GM21723 (cell line): Measurements from ENCODE around the gene ANK3.
"Not testable (repeated sequence)": the region's sequence is repeated elsewhere in the genome, so short reads cannot be mapped to it uniquely, and the experiment has no call there.

Source experiments
- ATAC-seq: cut with Tn5 transposase; IDR thresholded peaks from one replicate; pipeline ENCODE4 v1.9.1; 2021; ENCODE audit warnings: mild to moderate bottlenecking, moderate library complexity; ENCODE audit not compliant: unreplicated experiment

ANK3 gene

DNA sequence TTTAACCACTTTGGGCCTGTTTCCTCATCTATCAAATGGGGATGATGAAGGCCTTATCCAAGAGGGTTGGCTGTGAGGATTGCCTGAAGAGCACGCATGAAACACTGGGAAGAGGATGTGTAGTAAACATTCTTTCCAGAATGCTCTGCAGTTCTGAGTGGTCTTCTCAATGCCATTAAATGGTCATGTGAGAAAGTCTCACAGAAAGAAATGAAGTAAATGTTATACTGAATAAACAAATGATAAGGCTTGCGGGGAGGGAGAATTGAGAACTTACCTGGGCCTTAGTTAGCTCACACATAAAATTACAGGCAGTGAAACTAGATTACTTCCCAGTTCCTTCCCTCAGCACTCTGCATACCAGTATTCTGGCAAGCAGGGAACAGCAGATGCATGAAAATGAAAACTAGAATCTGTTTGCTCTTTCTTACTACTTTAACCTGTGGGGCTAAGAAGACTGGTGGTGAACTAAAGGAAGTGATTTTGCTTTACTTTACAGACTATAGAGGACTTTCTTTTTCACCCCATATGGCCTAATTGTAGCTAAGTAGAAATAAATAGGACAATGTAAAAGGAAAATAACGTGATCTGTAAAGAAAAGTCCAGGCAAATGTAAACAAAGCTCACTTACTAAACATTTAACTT is 348.1 kb downstream of the ANK3 start:
- ATAC-seq = no peak

DNA sequence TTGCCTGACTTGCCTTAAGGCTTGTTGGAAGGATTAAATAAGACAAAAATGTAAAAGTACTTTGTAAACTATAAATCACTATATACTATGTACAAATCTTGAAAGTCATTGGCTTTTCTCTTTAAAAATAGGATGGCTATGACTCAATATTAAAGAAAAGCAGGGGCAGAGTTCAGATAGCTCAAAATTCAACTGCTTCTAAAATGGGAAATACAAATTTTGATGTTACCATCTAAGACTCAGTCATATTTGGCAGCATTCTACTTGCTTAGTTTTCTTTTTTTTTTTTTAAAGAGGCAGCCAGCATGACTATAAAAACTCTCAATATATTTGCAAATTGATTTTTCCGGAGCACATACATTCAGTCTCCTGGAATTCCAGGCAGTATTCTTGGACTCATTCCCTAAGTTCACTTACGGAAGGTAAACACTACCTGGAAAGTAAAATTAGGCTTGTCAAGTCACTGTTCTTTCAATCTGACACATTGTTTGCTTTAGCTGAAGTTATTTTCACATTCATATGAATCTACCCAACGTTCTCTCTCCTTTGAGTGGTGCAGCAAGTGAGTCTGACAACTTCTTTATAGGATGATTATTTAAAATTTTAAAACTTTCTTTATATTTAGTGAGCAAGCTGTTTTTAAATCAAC is 349.5 kb downstream of the ANK3 start:
- no peak for ATAC-seq

GRCh38 chr10:60035984-60036383 is 353.7 kb downstream of the ANK3 start:
- no peak for ATAC-seq

DNA sequence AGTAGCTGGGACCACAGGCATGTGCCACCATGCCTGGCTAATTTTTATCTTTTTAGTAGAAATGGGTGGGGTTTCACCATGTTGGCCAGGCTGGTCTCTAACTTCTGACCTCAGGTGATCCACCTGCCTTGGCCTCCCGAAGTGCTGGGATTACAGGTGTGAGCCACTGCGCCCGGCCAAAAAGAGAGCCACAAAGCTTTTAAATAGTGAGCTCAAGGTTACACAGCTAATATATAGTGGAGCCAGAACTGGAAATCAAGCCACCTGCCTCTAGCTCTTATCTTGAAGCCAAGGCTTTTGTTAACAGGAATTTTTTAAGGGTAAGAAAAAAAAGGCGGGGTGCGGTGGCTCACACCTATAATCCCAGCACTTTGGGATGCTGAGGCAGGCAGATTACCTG is 354.3 kb downstream of the ANK3 start:
- ATAC-seq = not testable (repeated sequence)

DNA sequence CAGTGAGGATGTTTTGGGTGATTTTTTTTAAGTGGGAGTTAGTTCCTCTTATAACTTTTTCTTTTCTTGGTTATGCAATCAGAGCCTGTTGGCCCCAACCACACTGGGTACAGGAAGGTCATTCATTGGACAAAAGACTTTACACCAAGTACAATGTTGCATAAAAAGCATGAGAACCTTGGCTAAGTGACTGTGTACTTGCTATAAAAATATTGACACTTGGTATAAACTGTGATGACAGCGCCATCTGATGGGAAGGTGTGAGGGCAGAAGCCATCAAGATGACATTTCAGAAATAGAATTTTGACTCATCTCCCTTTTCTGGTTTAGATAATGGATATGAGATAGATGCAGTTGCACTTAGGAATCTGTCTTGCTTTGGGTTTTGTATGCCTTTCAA is 357.0 kb downstream of the ANK3 start:
- peak; percentile 55 for ATAC-seq

- peak; percentile 70 for ATAC-seq
Observed at GRCh38 chr10:60031664-60032063, 358.0 kb downstream of the ANK3 start.

GRCh38 chr10:60031183-60031582 is 358.5 kb downstream of the ANK3 start:
- no peak for ATAC-seq

GRCh38 chr10:60029475-60029874 is 360.2 kb downstream of the ANK3 start:
- ATAC-seq = no peak

GRCh38 chr10:60028081-60028480 is 361.6 kb downstream of the ANK3 start:
- ATAC-seq = no peak

DNA sequence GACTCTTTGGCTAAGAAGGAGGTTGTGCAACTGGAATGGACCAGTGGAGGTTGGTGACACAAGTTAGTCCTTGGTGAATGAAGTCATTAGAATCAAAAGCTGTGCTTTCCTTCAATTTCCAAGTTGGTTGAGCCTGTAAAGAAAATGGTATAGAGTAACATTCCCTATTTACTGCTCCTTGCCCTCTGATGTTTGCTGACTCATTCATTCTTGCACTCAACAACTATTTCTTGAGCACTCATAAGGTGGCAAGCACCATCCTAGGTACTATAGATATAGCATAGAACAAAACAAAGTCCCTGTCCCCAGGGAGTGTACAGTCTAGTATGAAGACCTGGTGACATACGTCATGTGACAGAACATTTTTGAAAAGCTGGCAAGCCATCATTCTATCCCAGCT is 364.4 kb downstream of the ANK3 start:
- ATAC-seq = no peak

DNA sequence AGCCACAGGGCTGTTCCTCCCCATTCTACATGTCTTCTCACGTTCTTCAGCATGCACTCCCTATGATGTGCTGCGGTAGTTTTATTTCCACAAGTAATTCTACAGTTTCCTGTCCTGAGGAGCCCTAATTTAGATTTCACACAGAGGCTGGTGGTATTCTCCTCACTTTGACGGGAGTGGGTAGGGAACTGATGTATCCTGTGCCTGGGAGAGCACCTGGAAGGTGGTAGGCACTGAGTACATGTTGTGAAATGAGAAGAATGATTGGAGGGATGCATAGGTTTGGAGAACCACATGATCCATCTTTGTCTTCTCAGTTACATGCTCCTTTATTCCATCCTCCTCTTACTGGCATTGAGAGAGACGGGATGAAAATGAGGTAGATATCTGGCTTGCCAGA is 365.2 kb downstream of the ANK3 start:
- no peak for ATAC-seq

DNA sequence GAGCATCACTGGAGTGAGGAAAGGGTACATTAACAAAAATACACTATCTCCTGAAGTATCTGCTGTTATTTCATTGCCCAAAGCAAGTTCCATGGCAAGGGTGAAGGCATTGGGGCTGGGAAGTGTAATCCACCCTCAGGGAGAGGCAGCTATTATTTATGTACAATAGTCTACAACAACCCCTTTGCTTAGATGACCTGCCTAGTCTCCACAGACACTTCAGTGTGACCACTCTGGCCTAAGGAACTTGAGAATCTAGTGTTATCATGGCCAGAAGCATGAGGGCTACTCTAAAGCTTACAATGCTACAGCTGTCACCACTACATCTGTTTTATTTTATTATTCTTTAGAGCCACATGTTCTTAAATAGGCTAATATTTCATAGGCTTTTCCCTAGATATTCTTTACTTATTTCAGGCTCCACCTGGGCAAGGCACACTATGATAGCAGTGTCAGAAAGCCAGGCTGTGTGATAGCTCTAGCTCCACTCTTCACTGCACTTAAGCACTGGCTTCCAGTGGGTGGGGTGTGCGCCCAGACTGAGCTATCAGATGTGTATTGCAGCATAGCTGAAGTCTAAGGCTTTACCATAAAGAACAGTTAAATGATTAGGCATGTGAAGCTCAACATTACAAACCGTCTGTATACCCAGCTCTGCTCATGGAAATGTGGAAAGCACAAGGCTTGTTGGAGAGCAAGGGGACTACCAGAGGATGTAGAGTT is 366.4 kb downstream of the ANK3 start:
- ATAC-seq = no peak

GRCh38 chr10:60021361-60021760 is 368.3 kb downstream of the ANK3 start:
- ATAC-seq = no peak

DNA sequence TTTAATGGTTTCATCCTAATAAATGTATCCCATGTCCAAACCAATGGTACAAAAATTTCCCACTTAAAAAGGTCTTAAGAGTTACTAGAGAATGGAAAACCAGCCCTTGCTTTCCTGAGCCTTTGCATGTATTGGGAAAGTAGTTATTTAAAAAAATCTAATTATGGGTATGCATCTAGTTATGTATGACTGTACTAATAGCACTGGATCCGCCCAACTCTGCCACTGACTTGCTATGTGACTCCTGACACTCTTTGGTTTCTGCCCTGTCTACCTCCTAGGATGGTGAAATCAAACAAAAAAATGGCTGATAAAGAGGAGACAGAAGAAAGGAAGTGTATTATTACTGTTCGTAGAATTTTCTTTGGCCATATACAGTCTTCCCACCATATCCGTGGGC is 372.9 kb downstream of the ANK3 start:
- ATAC-seq = no peak

DNA sequence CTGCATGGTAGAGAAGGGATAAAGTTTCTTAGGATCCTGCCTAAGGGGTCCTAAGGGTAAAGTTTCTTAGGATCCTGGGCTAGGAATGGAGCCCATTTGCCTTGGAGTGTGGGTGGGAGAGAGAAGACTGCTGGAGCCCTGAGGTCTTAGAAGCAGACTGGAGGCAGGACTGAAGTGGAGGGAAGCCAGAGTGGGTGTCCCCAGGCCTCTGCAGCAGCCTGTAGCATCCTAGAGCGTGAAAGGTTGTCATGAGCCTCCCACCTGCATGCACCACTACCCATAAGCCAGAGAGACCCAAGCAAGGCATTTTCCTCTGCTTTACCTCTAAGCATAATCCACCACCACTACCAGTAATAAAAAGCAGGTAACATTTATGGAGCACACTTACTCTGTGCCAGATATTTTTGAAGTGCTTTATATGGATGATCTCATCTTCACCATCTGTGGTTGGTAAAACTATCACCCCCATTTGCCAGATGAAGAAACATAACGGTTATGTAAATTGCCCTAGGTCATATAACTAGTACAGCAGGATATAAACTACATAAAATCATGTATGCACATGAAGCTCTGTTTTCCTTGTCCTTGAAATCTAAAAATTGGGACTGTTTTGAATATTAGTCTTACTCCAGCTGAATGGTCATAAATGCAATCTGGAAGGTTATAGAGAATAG is 379.8 kb downstream of the ANK3 start:
- no peak for ATAC-seq

DNA sequence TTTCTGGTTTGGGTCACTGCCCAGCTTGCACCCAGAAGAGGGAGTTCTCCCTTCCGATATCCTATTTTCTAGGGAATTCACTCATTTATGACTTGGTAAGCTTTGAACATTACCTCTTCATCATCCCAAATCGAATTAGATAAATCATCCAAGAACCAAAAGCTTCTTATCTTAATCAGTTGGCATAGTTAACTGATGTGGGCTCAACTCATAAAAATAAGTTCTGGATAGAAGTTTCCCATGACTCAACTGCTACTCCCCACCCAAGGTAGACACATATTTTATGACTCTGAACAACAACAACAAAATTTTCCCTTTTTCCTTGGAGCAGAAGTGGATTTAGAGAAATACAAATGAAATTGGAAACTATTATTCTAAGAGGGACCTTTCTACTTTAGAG is 380.4 kb downstream of the ANK3 start:
- no peak for ATAC-seq

- no peak for ATAC-seq
Observed at GRCh38 chr10:60008816-60009215, 380.9 kb downstream of the ANK3 start.

DNA sequence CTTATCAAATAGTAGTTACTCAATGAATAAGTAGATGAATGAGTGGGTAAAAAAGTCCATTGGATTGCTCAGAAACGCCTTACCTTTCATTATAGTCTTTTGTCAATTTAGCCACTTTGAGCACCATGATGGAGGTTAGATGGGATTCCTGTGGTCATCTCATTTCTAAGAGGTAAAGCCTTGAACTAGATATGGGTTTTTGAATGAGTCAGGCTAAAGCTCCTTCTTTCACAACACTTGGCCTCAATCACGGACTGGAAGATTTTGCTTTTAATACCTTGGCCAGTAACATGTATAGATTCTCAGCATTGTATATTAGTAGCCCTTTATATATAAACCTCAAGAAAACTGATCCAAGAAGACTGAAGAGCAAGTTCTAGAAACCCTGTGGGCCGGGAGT is 383.6 kb downstream of the ANK3 start:
- no peak for ATAC-seq

- ATAC-seq = no peak
Observed at GRCh38 chr10:60003651-60004523, 385.8 kb downstream of the ANK3 start.

GRCh38 chr10:60000747-60001146 is 388.9 kb downstream of the ANK3 start:
- ATAC-seq = no peak
